PC-3 (cell line): ENCODE results near the gene TOR1B.

Experiments
- CTCF ChIP-seq: fragments of 300-600 bp; sonication (generic); conservative IDR thresholded peaks from 2 replicates; pipeline ENCODE4 v1.5.1; 2017; ENCODE audit warnings: antibody characterized with exemption, low read depth, mild to moderate bottlenecking, low read length
- EZH2phosphoT487 ChIP-seq: fragments of 300-600 bp; sonication (generic); IDR thresholded peaks from 2 replicates; pipeline ENCODE4 v1.6.1; 2018; ENCODE audit warnings: mild to moderate bottlenecking, antibody characterized with exemption, low read length, borderline replicate concordance

DNA sequence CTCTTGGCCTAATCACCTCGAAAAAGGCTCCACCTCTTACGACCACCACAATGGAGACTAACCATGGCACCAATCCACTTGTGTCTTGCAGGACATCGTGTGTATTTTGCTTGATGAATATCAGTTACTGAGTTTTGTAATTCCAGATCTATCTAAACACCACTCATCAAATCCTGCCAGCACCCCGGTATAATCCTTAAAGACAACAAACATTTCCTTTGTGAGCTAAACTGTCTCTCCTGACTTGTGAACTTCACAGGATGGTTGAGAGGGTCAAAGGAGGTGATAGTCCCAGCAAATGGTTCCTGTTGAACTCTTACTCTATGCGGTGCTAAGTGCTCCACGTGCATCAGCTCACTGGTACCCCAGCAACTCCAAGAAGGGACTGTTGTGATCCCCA is 4.0 kb upstream of the TOR1B start:
- TF ChIP-seq EZH2phosphoT487: no peak
- no peak for TF ChIP-seq CTCF
